IMR-90 (cell line): Measurements from ENCODE around the gene PRKN. TPM values are rescaled to one million over a fixed set of nuclear protein-coding genes. Genes with fewer than 3 reads are reported as not detected.

ENCODE experiments used
- ATAC-seq: fragments of 200-7000 bp; cut with Tn5 transposase; 2 replicates; pipeline ENCODE4 v1.9.1; 2020; ENCODE audit warnings: low read depth, mild to moderate bottlenecking, moderate library complexity
- BruUV-seq: library from RNA; stranded (reverse); fragments of 400-500 nt; replicated peaks from 2 replicates; lab custom pipeline; 2021; lab: Mats Ljungman, UMichigan
- CTCF ChIA-PET: fragments of 300-600 bp; formaldehyde crosslinking; extraction: SDS; loops from one replicate; lab custom pipeline; 2021; ENCODE audit warnings: antibody characterized with exemption; lab: Yijun Ruan, JAX
- POLR2A ChIA-PET: fragments of 300-600 bp; sonication (Branson Sonifier 250); formaldehyde crosslinking; loops from one replicate; lab custom pipeline; 2022; ENCODE audit warnings: antibody characterized with exemption; ENCODE audit not compliant: unreplicated experiment; lab: Charles Lee
- DNase-seq: peaks from one replicate; pipeline ENCODE4 v3.0.0; 2013
- H2AFZ ChIP-seq: replicated peaks from 2 replicates; pipeline ENCODE3; 2013; ENCODE audit warnings: low read length, mild to moderate bottlenecking; ENCODE audit not compliant: poor library complexity
- H2AK5ac ChIP-seq: 2 replicates; pipeline ENCODE4 v1.6.1; 2013; ENCODE audit warnings: low read depth, low read length, inconsistent platforms
- H2AK9ac ChIP-seq: replicated peaks from 2 replicates; pipeline ENCODE3; 2013; ENCODE audit warnings: mild to moderate bottlenecking, low read depth, low read length, moderate library complexity; ENCODE audit not compliant: poor library complexity
- H2BK120ac ChIP-seq: 2 replicates; pipeline ENCODE4 v1.6.1; 2013; ENCODE audit warnings: low read depth, low read length, inconsistent platforms
- H2BK15ac ChIP-seq: 3 replicates; pipeline ENCODE4 v1.6.1; 2013; ENCODE audit warnings: low read depth, low read length, inconsistent platforms
- H2BK20ac ChIP-seq: 2 replicates; pipeline ENCODE4 v1.6.1; 2013; ENCODE audit warnings: low read depth, mild to moderate bottlenecking, inconsistent platforms, low read length, moderate library complexity
- H2BK5ac ChIP-seq: 2 replicates; pipeline ENCODE4 v1.6.1; 2013; ENCODE audit warnings: mild to moderate bottlenecking, low read depth, low read length, inconsistent platforms; ENCODE audit not compliant: poor library complexity, severe bottlenecking
- H3K14ac ChIP-seq: replicated peaks from 2 replicates; pipeline ENCODE4 v1.6.1; 2013; ENCODE audit warnings: low read depth, low read length, inconsistent platforms
- H3K18ac ChIP-seq: 2 replicates; pipeline ENCODE4 v1.6.1; 2013; ENCODE audit warnings: low read depth, low read length, control low read depth
- H3K23ac ChIP-seq: 2 replicates; pipeline ENCODE4 v1.6.1; 2013; ENCODE audit warnings: low read depth, low read length, inconsistent platforms
- H3K27ac ChIP-seq: 2 replicates; pipeline ENCODE4 v1.5.1; 2013; ENCODE audit warnings: mild to moderate bottlenecking, control low read depth, low read length; ENCODE audit not compliant: insufficient read depth
- H3K27me3 ChIP-seq: 2 replicates; pipeline ENCODE4 v1.6.1; 2013; ENCODE audit warnings: low read length; ENCODE audit not compliant: control insufficient read depth, insufficient read depth
- H3K36me3 ChIP-seq: 2 replicates; pipeline ENCODE4 v1.6.1; 2013; ENCODE audit warnings: low read length, mixed read lengths; ENCODE audit not compliant: control insufficient read depth, insufficient read depth
- H3K4ac ChIP-seq: 2 replicates; pipeline ENCODE4 v1.6.1; 2013; ENCODE audit warnings: low read depth, low read length, inconsistent platforms
- H3K4me1 ChIP-seq: 2 replicates; pipeline ENCODE4 v1.6.1; 2013; ENCODE audit warnings: low read length, mixed read lengths; ENCODE audit not compliant: control insufficient read depth, insufficient read depth
- H3K4me2 ChIP-seq: 2 replicates; pipeline ENCODE4 v1.6.1; 2013; ENCODE audit warnings: low read depth, mild to moderate bottlenecking, control low read depth, low read length, moderate library complexity
- H3K4me3 ChIP-seq: 2 replicates; pipeline ENCODE4 v1.5.1; 2013; ENCODE audit warnings: low read depth, mild to moderate bottlenecking, control low read depth, low read length, moderate library complexity; ENCODE audit not compliant: insufficient read depth
- H3K56ac ChIP-seq: 2 replicates; pipeline ENCODE4 v1.6.1; 2013; ENCODE audit warnings: low read length, inconsistent platforms; ENCODE audit not compliant: insufficient read depth; ENCODE audit errors: extremely low read depth
- H3K79me1 ChIP-seq, 2 experiments: 2 replicates each; pipeline ENCODE4 v1.6.1; 2013; ENCODE audit warnings: low read length in 2 of 2, inconsistent platforms in 1 of 2, low read depth in 1 of 2
- H3K9ac ChIP-seq: 2 replicates; pipeline ENCODE4 v1.6.1; 2013; ENCODE audit warnings: low read depth, low read length, control low read depth
- H3K9me1 ChIP-seq: 2 replicates; pipeline ENCODE4 v1.6.1; 2013; ENCODE audit warnings: low read length, inconsistent platforms; ENCODE audit not compliant: insufficient read depth
- H3K9me3 ChIP-seq: 2 replicates; pipeline ENCODE4 v1.6.1; 2013; ENCODE audit warnings: low read length; ENCODE audit not compliant: control insufficient read depth, insufficient read depth
- H4K20me1 ChIP-seq: 2 replicates; pipeline ENCODE4 v1.6.1; 2013; ENCODE audit warnings: low read length, inconsistent platforms; ENCODE audit not compliant: insufficient read depth
- H4K5ac ChIP-seq: 2 replicates; pipeline ENCODE4 v1.6.1; 2013; ENCODE audit warnings: mild to moderate bottlenecking, low read depth, low read length, control low read depth
- H4K8ac ChIP-seq, 2 experiments: 2 replicates each; pipeline ENCODE4 v1.6.1; 2013; ENCODE audit warnings: low read depth in 2 of 2, low read length in 2 of 2, control low read depth in 1 of 2, inconsistent platforms in 1 of 2
- H4K91ac ChIP-seq: 2 replicates; pipeline ENCODE4 v1.6.1; 2013; ENCODE audit warnings: low read depth, low read length, inconsistent platforms; ENCODE audit not compliant: insufficient read depth
- BHLHE40 ChIP-seq: fragments of 150-350 bp; IDR thresholded peaks from 2 replicates; pipeline ENCODE4 v1.6.1; 2016; ENCODE audit warnings: mild to moderate bottlenecking, low read depth, low read length
- CEBPB ChIP-seq: IDR thresholded peaks from 2 replicates; pipeline ENCODE4 v1.6.1; 2012; ENCODE audit warnings: low read depth, low read length, improper control_type of control experiment
- CHD1 ChIP-seq: IDR thresholded peaks from 2 replicates; pipeline ENCODE4 v1.6.1; 2012; ENCODE audit warnings: low read depth, low read length, improper control_type of control experiment
- FOS ChIP-seq: fragments of 150-350 bp; IDR thresholded peaks from 2 replicates; pipeline ENCODE4 v1.6.1; 2016; ENCODE audit warnings: low read depth, low read length
- MAFK ChIP-seq: IDR thresholded peaks from 2 replicates; pipeline ENCODE4 v1.6.1; 2012; ENCODE audit warnings: low read depth, low read length, improper control_type of control experiment
- MAZ ChIP-seq: IDR thresholded peaks from 2 replicates; pipeline ENCODE4 v1.6.1; 2012; ENCODE audit warnings: low read depth, mild to moderate bottlenecking, low read length, improper control_type of control experiment, moderate library complexity, borderline replicate concordance
- MXI1 ChIP-seq: IDR thresholded peaks from 2 replicates; pipeline ENCODE4 v1.6.1; 2012; ENCODE audit warnings: low read depth, mild to moderate bottlenecking, low read length, moderate library complexity, borderline replicate concordance
- NFE2L2 ChIP-seq: fragments of 150-350 bp; IDR thresholded peaks from 2 replicates; pipeline ENCODE4 v1.6.1; 2016; ENCODE audit warnings: low read depth, mild to moderate bottlenecking, low read length
- POLR2A ChIP-seq: IDR thresholded peaks from 2 replicates; pipeline ENCODE4 v1.6.1; 2012; ENCODE audit warnings: mild to moderate bottlenecking, low read depth, low read length
- RAD21 ChIP-seq: IDR thresholded peaks from 2 replicates; pipeline ENCODE4 v1.6.1; 2012; ENCODE audit warnings: low read length, improper control_type of control experiment
- RCOR1 ChIP-seq: IDR thresholded peaks from 2 replicates; pipeline ENCODE4 v1.6.1; 2012; ENCODE audit warnings: mild to moderate bottlenecking, low read length, improper control_type of control experiment; ENCODE audit not compliant: insufficient replicate concordance
- RFX5 ChIP-seq: IDR thresholded peaks from 2 replicates; pipeline ENCODE4 v1.8.0; 2012; ENCODE audit warnings: low read depth, mild to moderate bottlenecking, low read length, moderate library complexity
- SMC3 ChIP-seq: fragments of 150-350 bp; IDR thresholded peaks from 2 replicates; pipeline ENCODE4 v1.6.1; 2016; ENCODE audit warnings: low read depth, mild to moderate bottlenecking, antibody characterized with exemption, low read length, moderate library complexity
- WGBS, 2 experiments: methylation state at CpG; one replicate each; pipeline versions ENCODE4 v1.1.5 to v1.1.7; 2013; ENCODE audit warnings: missing lambda C conversion rate in 2 of 2; ENCODE audit not compliant: insufficient read length in 1 of 2; ENCODE audit errors: extremely low coverage in 2 of 2; 5-methylcytosine and 5-hydroxymethylcytosine counted together
- dilution Hi-C: fragments of 300-500 bp; cut with HindIII; formaldehyde crosslinking; loops from one replicate; pipeline ENCODE4 v1.14.3; 2018; ENCODE audit warnings: low sequenced_read_pairs; ENCODE audit not compliant: unreplicated experiment
- in situ Hi-C: fragments of 300-500 bp; cut with MboI; formaldehyde crosslinking; loops from 3 replicates; pipeline ENCODE4 v1.14.3; 2019; ENCODE audit warnings: low sequenced_read_pairs, inconsistent platforms, mixed read lengths
- intact Hi-C: fragments of 100-400 bp; cut with micrococcal nuclease; formaldehyde crosslinking; loops from 2 replicates; pipeline ENCODE4 v1.10.0; 2022
- polyA plus RNA-seq, 3 experiments: library from polyadenylated mRNA; depleted of rRNA; stranded (reverse); fragments of >200 nt; gene quantifications; 2 replicates each; pipeline ENCODE4 v1.2.3, GENCODE V29; 2012; ENCODE audit warnings: low replicate concordance in 1 of 3
- total RNA-seq: library from RNA; depleted of rRNA; stranded (reverse); fragments of >200 nt; gene quantifications from 2 replicates; pipeline ENCODE4 v1.2.3, GENCODE V29; 2012
- TF ChIP-seq, protein P1 (sequence below): conservative IDR thresholded peaks from 2 replicates; pipeline ENCODE4 v1.5.1; 2012; ENCODE audit warnings: mild to moderate bottlenecking, low read depth, low read length, improper control_type of control experiment
- TF ChIP-seq, protein P2 (sequence below): fragments of 150-350 bp; IDR thresholded peaks from 2 replicates; pipeline ENCODE4 v1.6.1; 2016; ENCODE audit warnings: low read depth, mild to moderate bottlenecking, low read length, moderate library complexity, borderline replicate concordance
- TF ChIP-seq, protein P3 (sequence below): fragments of 150-350 bp; IDR thresholded peaks from 2 replicates; pipeline ENCODE4 v1.6.1; 2017; ENCODE audit warnings: mild to moderate bottlenecking, antibody characterized with exemption, low read length, low read depth

The PRKN gene
- total and polyA plus RNA-seq, 2 of the 4 experiments (the other 2 are of a cell fraction) = 0.15 to 0.18 TPM

GRCh38 chr6:162533009-162533400 lies 194.6 kb downstream of the PRKN start:
- Histone ChIP-seq H4K20me1 (no peaks in the 10 kb centered on the region), H3K9me3 (peaks cover 24% of the 10 kb centered on the region), H2AFZ (no peak overlapping the region), H3K23ac (no peak overlapping the region), H2BK20ac (no peak overlapping the region), H3K4me2 (no peak overlapping the region), H3K14ac (no peak overlapping the region), H3K56ac (no peak overlapping the region), H3K9ac (no peak overlapping the region), H3K9me1 (no peaks in the 10 kb centered on the region), H2BK15ac (no peak overlapping the region), H2BK5ac (no peak overlapping the region), H3K27me3 (no peaks in the 10 kb centered on the region), H3K27ac (no peak overlapping the region), H3K18ac (no peak overlapping the region), H2BK120ac (no peak overlapping the region), H3K36me3 (no peaks in the 10 kb centered on the region), H4K91ac (no peak overlapping the region), H4K8ac (no peak overlapping the region), H3K4me3 (no peak overlapping the region), H2AK9ac (no peak overlapping the region), H2AK5ac (no peak overlapping the region), H4K5ac (no peak overlapping the region), H3K4ac (no peak overlapping the region), H3K79me1 (no peaks in the 10 kb centered on the region), H3K4me1 (no peaks in the 10 kb centered on the region)
- no peak for ATAC-seq
- dilution Hi-C loops = no loop called here
- intact Hi-C loops = no loop called here
- no CpG with 5 or more reads among the region's 6 CpGs for WGBS, 2 experiments
- TF ChIP-seq MXI1 = no peak
- TF ChIP-seq RCOR1 = no peak
- no peak for TF ChIP-seq NFE2L2
- TF ChIP-seq CHD1 = no peak
- TF ChIP-seq SMC3 = no peak
- no peak for TF ChIP-seq RAD21
- TF ChIP-seq, protein P1, sequence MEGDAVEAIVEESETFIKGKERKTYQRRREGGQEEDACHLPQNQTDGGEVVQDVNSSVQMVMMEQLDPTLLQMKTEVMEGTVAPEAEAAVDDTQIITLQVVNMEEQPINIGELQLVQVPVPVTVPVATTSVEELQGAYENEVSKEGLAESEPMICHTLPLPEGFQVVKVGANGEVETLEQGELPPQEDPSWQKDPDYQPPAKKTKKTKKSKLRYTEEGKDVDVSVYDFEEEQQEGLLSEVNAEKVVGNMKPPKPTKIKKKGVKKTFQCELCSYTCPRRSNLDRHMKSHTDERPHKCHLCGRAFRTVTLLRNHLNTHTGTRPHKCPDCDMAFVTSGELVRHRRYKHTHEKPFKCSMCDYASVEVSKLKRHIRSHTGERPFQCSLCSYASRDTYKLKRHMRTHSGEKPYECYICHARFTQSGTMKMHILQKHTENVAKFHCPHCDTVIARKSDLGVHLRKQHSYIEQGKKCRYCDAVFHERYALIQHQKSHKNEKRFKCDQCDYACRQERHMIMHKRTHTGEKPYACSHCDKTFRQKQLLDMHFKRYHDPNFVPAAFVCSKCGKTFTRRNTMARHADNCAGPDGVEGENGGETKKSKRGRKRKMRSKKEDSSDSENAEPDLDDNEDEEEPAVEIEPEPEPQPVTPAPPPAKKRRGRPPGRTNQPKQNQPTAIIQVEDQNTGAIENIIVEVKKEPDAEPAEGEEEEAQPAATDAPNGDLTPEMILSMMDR = no peak
- TF ChIP-seq, protein P2, sequence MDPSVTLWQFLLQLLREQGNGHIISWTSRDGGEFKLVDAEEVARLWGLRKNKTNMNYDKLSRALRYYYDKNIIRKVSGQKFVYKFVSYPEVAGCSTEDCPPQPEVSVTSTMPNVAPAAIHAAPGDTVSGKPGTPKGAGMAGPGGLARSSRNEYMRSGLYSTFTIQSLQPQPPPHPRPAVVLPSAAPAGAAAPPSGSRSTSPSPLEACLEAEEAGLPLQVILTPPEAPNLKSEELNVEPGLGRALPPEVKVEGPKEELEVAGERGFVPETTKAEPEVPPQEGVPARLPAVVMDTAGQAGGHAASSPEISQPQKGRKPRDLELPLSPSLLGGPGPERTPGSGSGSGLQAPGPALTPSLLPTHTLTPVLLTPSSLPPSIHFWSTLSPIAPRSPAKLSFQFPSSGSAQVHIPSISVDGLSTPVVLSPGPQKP = no peak
- TF ChIP-seq MAZ = no peak
- TF ChIP-seq CEBPB = no peak
- no peak for TF ChIP-seq MAFK
- TF ChIP-seq BHLHE40 = no peak
- TF ChIP-seq RFX5 = no peak
- TF ChIP-seq FOS = no peak
- TF ChIP-seq, protein P3, sequence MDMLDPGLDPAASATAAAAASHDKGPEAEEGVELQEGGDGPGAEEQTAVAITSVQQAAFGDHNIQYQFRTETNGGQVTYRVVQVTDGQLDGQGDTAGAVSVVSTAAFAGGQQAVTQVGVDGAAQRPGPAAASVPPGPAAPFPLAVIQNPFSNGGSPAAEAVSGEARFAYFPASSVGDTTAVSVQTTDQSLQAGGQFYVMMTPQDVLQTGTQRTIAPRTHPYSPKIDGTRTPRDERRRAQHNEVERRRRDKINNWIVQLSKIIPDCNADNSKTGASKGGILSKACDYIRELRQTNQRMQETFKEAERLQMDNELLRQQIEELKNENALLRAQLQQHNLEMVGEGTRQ = no peak
- TF ChIP-seq POLR2A = no peak
- ChIA-PET CTCF (no interaction called here), POLR2A (no interaction called here)
- DNase-seq = no peak
- no TSS peak for BruUV-seq
- in situ Hi-C loops = no loop called here
